PC-3 (cell line): ENCODE results near the gene CACUL1. TPM values are rescaled to one million over a fixed set of nuclear protein-coding genes. Genes with fewer than 3 reads are reported as not detected.

Experiments
- ATAC-seq: fragments of 200-7000 bp; cut with Tn5 transposase; 2 replicates; pipeline ENCODE4 v1.9.1; 2020; ENCODE audit warnings: mild to moderate bottlenecking, moderate library complexity
- BruUV-seq: library from RNA; stranded (reverse); fragments of 400-500 nt; replicated peaks from 2 replicates; lab custom pipeline; 2021; lab: Mats Ljungman, UMichigan
- CTCF ChIA-PET: fragments of 300-600 bp; sonication (Branson Sonifier 250); formaldehyde crosslinking; loops from one replicate; lab custom pipeline; 2022; ENCODE audit warnings: antibody characterized with exemption; lab: Charles Lee
- POLR2A ChIA-PET: fragments of 300-600 bp; sonication (Branson Sonifier 250); formaldehyde crosslinking; loops from one replicate; lab custom pipeline; 2022; ENCODE audit warnings: antibody characterized with exemption; ENCODE audit not compliant: unreplicated experiment; lab: Charles Lee
- DNase-seq: peaks from one replicate; pipeline ENCODE4 v3.0.0-alpha.2; 2015
- H2AFZ ChIP-seq: fragments of 300-600 bp; sonication (generic); 2 replicates; pipeline ENCODE4 v1.6.0; 2016; ENCODE audit warnings: antibody characterized with exemption, low read length
- H3F3A ChIP-seq: fragments of 300-600 bp; sonication (generic); one replicate; pipeline ENCODE4 v1.6.0; 2017; ENCODE audit warnings: antibody characterized with exemption, low read length, control low read depth, mild to moderate bottlenecking; ENCODE audit not compliant: unreplicated experiment
- H3K27ac ChIP-seq: fragments of 300-600 bp; sonication (generic); 2 replicates; pipeline ENCODE4 v1.5.1; 2016; ENCODE audit warnings: mild to moderate bottlenecking, low read length
- H3K27me3 ChIP-seq: fragments of 300-600 bp; sonication (generic); 2 replicates; pipeline ENCODE4 v1.6.1; 2016; ENCODE audit warnings: low read length, mixed read lengths
- H3K36me3 ChIP-seq: fragments of 300-600 bp; sonication (generic); 2 replicates; pipeline ENCODE4 v1.6.1; 2016; ENCODE audit warnings: low read depth, mixed run types, low read length, mixed read lengths
- H3K4me1 ChIP-seq: fragments of 300-600 bp; sonication (generic); 2 replicates; pipeline ENCODE4 v1.5.1; 2016; ENCODE audit warnings: low read length; ENCODE audit not compliant: insufficient read depth
- H3K4me2 ChIP-seq: fragments of 300-600 bp; sonication (generic); 2 replicates; pipeline ENCODE4 v1.6.0; 2016; ENCODE audit warnings: low read length
- H3K4me3 ChIP-seq: fragments of 300-600 bp; sonication (generic); 2 replicates; pipeline ENCODE4 v1.5.1; 2016; ENCODE audit warnings: mild to moderate bottlenecking, low read length, mixed read lengths
- H3K79me2 ChIP-seq: fragments of 300-600 bp; sonication (generic); 2 replicates; pipeline ENCODE4 v1.6.1; 2017; ENCODE audit warnings: low read length, mixed read lengths
- H3K9ac ChIP-seq: fragments of 300-600 bp; sonication (generic); 2 replicates; pipeline ENCODE4 v1.6.0; 2016; ENCODE audit warnings: mild to moderate bottlenecking, low read length
- H3K9me2 ChIP-seq: fragments of 300-600 bp; sonication (generic); replicated peaks from 2 replicates; pipeline ENCODE4 v1.6.1; 2016; ENCODE audit warnings: mixed run types, low read length, mixed read lengths
- H3K9me3 ChIP-seq: fragments of 300-600 bp; sonication (generic); 2 replicates; pipeline ENCODE4 v1.6.1; 2016; ENCODE audit warnings: low read length, mixed read lengths
- H4K20me1 ChIP-seq: fragments of 300-600 bp; sonication (generic); 2 replicates; pipeline ENCODE4 v1.6.1; 2016; ENCODE audit warnings: low read length, mixed read lengths
- EZH2 ChIP-seq: fragments of 300-600 bp; sonication (generic); IDR thresholded peaks from one replicate; pipeline ENCODE4 v1.6.1; 2017; ENCODE audit warnings: antibody characterized with exemption, mild to moderate bottlenecking, low read length; ENCODE audit not compliant: unreplicated experiment
- EZH2phosphoT487 ChIP-seq: fragments of 300-600 bp; sonication (generic); IDR thresholded peaks from 2 replicates; pipeline ENCODE4 v1.6.1; 2018; ENCODE audit warnings: mild to moderate bottlenecking, antibody characterized with exemption, low read length, borderline replicate concordance
- intact Hi-C: fragments of 100-400 bp; cut with micrococcal nuclease; formaldehyde crosslinking; loops from 2 replicates; pipeline ENCODE4 v1.9.0; 2023
- total RNA-seq: library from RNA; depleted of rRNA; stranded (reverse); fragments of >200 nt; gene quantifications from 2 replicates; pipeline ENCODE4 v1.2.3, GENCODE V29; 2014
- TF ChIP-seq, protein P1 (sequence below): fragments of 300-600 bp; sonication (generic); conservative IDR thresholded peaks from 2 replicates; pipeline ENCODE4 v1.5.1; 2017; ENCODE audit warnings: antibody characterized with exemption, low read depth, mild to moderate bottlenecking, low read length

Gene CACUL1
- total RNA-seq, 1 experiment from 2014 or later: 27.6 TPM

DNA sequence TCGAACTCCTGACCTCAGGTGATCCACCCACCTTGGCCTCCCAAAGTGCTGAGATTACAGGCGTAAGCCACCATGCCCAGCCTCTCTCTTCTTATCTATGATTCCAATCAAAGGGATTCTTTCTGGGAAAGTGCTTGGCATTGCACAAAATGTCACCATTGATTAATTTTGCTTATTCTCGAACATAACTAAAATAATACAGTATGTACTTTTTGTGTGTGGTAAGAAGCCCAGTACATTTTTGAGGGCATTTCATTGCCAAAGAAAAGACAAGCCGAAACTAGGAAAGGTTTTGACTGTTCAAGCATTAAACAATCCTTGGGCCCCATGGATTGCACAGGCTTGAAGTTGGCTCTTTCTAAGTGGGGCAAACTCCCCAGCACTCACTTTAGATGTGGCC, 18.3 kb upstream of the CACUL1 start:
- Histone ChIP-seq H3K27ac (no peak overlapping the region), H3K4me2 (no peak overlapping the region), H2AFZ (no peak overlapping the region), H3K4me1 (no peaks in the 10 kb centered on the region), H3K9ac (no peak overlapping the region), H3K79me2 (no peaks in the 10 kb centered on the region), H3F3A (no peaks in the 10 kb centered on the region), H3K27me3 (no peaks in the 10 kb centered on the region), H3K4me3 (no peak overlapping the region), H3K9me3 (no peaks in the 10 kb centered on the region), H3K36me3 (no peaks in the 10 kb centered on the region), H3K9me2 (no peaks in the 10 kb centered on the region), H4K20me1 (no peaks in the 10 kb centered on the region)
- DNase-seq (no peak), ATAC-seq (no peak)
- ChIA-PET POLR2A (no interaction called here), CTCF (no interaction called here)
- no TSS peak for BruUV-seq
- intact Hi-C loops: no loop called here
- TF ChIP-seq, protein P1, sequence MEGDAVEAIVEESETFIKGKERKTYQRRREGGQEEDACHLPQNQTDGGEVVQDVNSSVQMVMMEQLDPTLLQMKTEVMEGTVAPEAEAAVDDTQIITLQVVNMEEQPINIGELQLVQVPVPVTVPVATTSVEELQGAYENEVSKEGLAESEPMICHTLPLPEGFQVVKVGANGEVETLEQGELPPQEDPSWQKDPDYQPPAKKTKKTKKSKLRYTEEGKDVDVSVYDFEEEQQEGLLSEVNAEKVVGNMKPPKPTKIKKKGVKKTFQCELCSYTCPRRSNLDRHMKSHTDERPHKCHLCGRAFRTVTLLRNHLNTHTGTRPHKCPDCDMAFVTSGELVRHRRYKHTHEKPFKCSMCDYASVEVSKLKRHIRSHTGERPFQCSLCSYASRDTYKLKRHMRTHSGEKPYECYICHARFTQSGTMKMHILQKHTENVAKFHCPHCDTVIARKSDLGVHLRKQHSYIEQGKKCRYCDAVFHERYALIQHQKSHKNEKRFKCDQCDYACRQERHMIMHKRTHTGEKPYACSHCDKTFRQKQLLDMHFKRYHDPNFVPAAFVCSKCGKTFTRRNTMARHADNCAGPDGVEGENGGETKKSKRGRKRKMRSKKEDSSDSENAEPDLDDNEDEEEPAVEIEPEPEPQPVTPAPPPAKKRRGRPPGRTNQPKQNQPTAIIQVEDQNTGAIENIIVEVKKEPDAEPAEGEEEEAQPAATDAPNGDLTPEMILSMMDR: no peak
- no peak for TF ChIP-seq EZH2

DNA sequence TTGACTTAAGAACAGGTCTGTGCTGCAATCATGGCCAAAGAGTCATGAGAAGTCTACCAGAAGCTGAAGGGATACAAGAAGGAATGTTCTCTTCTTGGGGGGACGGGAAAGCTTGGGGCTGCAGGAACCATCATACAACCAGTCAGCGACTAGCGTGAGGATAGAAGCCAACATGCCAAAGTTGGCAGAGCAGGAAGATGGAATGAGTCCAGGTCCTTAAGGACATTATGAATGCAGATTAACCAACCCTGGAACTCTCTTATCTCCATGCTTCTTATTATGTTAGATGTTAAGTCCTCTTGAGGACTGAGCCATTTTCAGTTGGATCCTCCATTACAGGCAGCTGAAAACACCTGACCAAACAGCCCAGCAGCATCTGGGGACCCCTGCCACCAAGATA, 17.2 kb upstream of the CACUL1 start:
- Histone ChIP-seq H3K9me3 (no peaks in the 10 kb centered on the region), H4K20me1 (no peaks in the 10 kb centered on the region), H3F3A (no peaks in the 10 kb centered on the region), H3K9me2 (no peaks in the 10 kb centered on the region), H3K4me2 (no peak overlapping the region), H3K79me2 (no peaks in the 10 kb centered on the region), H2AFZ (no peak overlapping the region), H3K4me3 (no peak overlapping the region), H3K36me3 (no peaks in the 10 kb centered on the region), H3K27me3 (no peaks in the 10 kb centered on the region), H3K9ac (no peak overlapping the region), H3K27ac (no peak overlapping the region), H3K4me1 (no peaks in the 10 kb centered on the region)
- no TSS peak for BruUV-seq
- intact Hi-C loops: no loop called here
- TF ChIP-seq EZH2: no peak
- TF ChIP-seq, protein P1: no peak
- CTCF ChIA-PET: no interaction called here
- ATAC-seq (no peak), DNase-seq (no peak)
- POLR2A ChIA-PET: no interaction called here

DNA sequence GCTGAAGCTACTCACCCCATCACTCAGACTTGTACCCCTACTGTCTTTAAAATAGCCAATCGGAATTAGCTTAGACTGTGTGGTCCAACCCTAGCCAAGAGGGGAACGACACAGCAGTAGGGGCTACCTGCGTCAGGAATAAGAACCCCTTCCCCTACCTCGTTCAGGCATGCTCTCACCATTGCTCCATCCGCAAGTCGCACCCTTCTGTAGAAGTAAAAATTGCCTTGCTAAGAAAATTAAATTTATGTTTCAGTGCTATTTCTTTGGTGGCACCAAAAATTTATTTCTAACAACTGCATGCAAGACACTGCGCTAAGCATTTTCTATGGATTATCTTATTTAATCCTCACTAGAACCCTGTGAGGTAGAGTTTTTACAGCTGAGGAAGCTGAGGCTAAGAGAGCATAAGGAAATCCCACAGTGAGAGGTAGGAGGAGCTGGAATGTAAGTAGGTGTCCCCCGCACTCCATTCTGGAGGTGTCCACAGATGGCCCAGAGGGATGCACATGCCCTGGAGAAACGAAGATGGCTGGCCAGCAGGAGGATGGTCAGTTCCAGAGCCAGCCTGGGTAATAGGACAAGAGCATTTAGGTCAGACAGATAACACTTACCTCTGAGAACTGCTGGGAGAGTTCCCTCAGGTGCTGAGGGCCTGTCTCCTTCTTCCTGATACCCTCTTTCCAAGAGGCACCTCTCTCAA, 15.3 kb upstream of the CACUL1 start:
- H3K27me3 ChIP-seq: no peaks in the 10 kb centered on the region
- no peaks in the 10 kb centered on the region for H4K20me1 ChIP-seq
- H3K4me1 ChIP-seq: no peaks in the 10 kb centered on the region
- H2AFZ ChIP-seq: no peak overlapping the region
- no peaks in the 10 kb centered on the region for H3K9me2 ChIP-seq
- ATAC-seq (no peak), DNase-seq (no peak)
- H3K4me3 ChIP-seq: no peak overlapping the region
- no peaks in the 10 kb centered on the region for H3K79me2 ChIP-seq
- TF ChIP-seq EZH2phosphoT487: no peak
- no peak for TF ChIP-seq EZH2
- TF ChIP-seq, protein P1: no peak
- H3K9me3 ChIP-seq: no peaks in the 10 kb centered on the region
- H3K36me3 ChIP-seq: no peaks in the 10 kb centered on the region
- no peaks in the 10 kb centered on the region for H3F3A ChIP-seq
- ChIA-PET CTCF (no interaction called here), POLR2A (interaction anchor here (0.8 kb wide), 1 partner anchor 107 kb away, joined by 7 read pairs; no protein-coding TSS in a partner anchor)
- no peak overlapping the region for H3K27ac ChIP-seq
- no peak overlapping the region for H3K9ac ChIP-seq
- intact Hi-C loops: no loop called here
- H3K4me2 ChIP-seq: no peak overlapping the region
- no TSS peak for BruUV-seq
